Stimulated activated CD4-positive, alpha-beta T cell treated with anti-CD3 and anti-CD28 coated beads, Interleukin-1b, Interleukin-23, amount 100 ng/mL, for 48 hours (primary cell): ENCODE results near the gene SH2D5.
"Not testable (repeated sequence)": the region's sequence is repeated elsewhere in the genome, so short reads cannot be mapped to it uniquely, and the experiment has no call there.

ENCODE experiments used
- DNase-seq: peaks from one replicate; pipeline ENCODE4 v3.0.0-alpha.2; 2020

Gene SH2D5

GRCh38 chr1:20689645-20690056, 42.9 kb downstream of the SH2D5 start:
- no peak for DNase-seq

- DNase-seq, result no peak
Measured at GRCh38 chr1:20686883-20687725, 45.4 kb downstream of the SH2D5 start.

GRCh38 chr1:20685741-20686140, 46.8 kb downstream of the SH2D5 start:
- no peak for DNase-seq

- DNase-seq, result no peak
Measured at GRCh38 chr1:20685099-20685662, 47.3 kb downstream of the SH2D5 start.

- DNase-seq, result no peak
Measured at GRCh38 chr1:20684651-20685050, 47.9 kb downstream of the SH2D5 start.

GRCh38 chr1:20684050-20684620, 48.4 kb downstream of the SH2D5 start:
- no peak for DNase-seq

- no peak for DNase-seq
Measured at GRCh38 chr1:20683614-20684013, 48.9 kb downstream of the SH2D5 start.

- DNase-seq, result no peak
Measured at GRCh38 chr1:20682571-20683236, 49.8 kb downstream of the SH2D5 start.

- DNase-seq, result no peak
Measured at GRCh38 chr1:20681999-20682398, 50.5 kb downstream of the SH2D5 start.

GRCh38 chr1:20680269-20680668, 52.2 kb downstream of the SH2D5 start:
- no peak for DNase-seq

- no peak for DNase-seq
Measured at GRCh38 chr1:20678599-20678998, 53.9 kb downstream of the SH2D5 start.

- DNase-seq, result not testable (repeated sequence)
Measured at GRCh38 chr1:20673626-20674025, 58.9 kb downstream of the SH2D5 start.

GRCh38 chr1:20672265-20672632, 60.3 kb downstream of the SH2D5 start:
- no peak for DNase-seq

- no peak for DNase-seq
Measured at GRCh38 chr1:20670936-20671335, 61.6 kb downstream of the SH2D5 start.
